Measurements from ENCODE around the gene NEURL1B.
"Not testable (repeated sequence)": the region's sequence is repeated elsewhere in the genome, so short reads cannot be mapped to it uniquely, and the experiment has no call there.

The NEURL1B gene

DNA sequence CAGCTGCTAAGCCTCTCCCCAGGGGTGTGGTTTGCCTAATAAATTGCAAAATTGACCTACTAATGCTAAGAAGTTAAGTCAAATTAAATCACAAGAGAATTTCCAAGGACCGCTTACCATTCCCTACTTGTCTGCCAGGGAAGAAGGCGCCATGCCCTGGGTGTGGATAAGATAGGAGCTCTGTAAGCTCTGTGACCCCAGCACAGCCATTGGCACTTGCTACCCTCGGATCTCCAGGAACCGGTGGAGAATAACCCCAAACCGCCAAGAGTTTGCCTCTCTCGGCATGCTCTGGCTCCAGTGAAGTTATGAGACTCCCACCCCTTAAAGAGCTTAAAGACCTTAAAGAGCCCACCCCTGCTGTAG lies 58.9 kb downstream of the NEURL1B start:
- no peak for DNase-seq

DNA sequence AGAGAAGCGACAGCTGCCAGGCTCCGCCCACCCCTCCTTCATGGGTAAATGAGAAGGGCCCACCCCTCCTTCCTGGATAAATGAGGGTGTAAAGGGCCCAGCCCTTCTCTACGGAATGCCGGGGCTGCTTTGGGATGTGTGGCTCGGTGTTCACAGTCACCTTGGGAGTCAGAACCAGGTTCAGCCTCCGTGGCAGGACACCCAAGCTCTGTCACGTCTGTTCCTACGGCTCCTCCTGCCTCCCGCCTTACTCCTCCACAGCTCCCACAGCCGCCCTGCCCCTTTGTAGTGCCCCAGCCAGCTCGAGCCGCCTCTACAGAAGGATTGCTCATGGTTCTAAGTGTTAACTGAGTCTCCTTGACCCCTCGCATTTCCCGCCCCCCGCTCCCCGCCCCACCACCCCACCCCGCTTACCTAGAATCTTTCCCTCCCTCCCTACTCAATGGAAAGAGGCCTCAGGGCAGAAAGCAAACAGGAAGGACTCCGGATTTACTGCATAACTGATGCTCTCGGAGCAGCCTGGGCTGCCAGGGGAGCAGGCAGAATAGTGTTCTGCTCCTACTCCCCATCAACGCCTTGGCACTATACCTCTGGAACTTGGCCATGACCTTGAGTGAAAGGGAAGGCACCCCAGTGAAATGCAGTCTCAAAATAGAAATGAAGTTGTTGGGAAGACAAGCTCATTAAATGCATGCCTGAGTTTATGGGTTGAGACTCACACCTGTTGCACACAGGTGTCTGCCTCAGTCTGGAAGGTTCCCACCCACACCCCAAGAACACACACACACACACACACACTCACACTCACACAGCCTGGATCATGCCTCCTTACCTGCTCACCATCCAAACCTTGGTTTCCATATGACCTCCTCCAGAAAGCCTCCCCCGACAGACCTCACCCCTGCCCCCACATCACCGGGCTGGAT lies 59.6 kb downstream of the NEURL1B start:
- no peak for DNase-seq

DNA sequence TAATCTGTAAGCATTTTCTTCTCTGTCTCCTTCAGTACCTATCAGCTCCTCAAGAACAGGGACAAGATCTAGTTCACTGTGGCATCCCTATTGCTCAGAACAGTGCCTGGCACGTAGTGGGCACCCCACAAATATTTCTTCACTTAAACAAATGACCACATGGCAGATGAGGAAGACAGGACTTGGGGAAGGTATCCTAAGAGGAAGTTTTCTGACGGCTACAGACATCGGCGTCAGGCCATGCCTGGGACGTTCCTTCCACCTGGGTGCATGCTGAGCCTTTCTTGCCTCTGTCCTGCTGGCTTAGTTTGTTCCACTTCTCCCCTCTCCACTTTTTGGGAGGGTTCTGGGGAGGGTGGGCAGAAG lies 60.2 kb downstream of the NEURL1B start:
- no peak for DNase-seq

DNA sequence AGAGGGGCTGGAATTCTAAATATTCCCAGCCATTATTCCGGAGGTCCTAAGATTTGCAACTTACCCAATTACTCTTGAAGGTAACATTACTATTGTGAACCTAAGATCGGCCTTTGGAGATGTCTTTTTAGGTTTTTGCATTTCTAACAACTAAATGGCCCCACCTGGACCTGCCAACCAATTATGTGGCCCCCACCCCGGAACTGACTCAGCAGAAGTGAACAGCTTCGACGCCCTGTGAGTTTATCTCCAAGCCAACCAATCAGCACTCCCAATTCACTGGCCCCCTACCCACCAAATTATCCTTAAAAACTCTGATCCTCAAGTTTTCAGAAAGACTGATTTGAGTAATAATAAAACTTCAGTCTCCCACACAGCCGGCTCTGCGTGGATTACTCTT lies 62.9 kb downstream of the NEURL1B start:
- DNase-seq: no peak

DNA sequence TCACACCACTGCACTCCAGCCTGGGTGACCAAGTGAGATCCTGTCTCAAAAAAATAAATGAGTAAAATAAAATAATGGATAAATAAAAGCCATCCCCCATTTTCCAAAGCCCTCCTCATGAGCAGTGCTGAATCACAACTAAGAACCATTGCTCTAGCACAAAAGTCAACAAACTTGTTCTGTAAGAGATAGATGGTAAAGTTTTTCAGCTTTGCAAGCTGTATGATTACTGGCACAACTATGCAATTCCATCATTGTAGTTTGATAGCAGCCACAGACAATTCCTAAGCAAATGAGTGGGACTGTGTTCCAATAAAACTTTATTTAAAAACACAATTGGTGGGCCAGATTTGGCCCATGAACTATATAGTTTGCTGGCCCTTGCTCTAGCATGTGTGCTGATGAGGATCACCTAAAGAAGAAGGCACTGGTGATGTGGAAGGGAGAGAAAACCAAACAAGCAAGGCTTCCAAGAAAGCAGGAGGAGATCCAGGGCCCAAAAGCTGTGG lies 64.6 kb downstream of the NEURL1B start:
- no peak for DNase-seq

DNA sequence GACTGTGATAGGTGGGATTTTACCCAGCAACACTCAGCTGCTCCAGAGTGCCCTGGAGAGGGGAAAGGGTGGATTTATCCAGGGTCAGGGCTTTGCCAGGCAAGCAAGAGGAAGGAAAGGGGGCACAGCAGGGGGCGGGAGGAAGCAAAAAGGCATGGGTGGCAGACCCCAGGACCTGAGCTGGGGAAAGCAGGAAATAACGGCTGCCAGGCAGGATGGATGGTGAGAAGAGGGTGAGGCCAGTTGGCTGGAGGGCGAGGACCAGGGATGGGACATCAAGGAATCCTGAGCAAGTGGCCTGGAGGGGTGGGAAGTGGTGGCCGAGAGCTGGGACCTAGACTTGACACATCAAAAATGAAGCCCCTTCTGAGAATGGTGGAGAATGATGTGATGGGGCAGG lies 65.7 kb downstream of the NEURL1B start:
- DNase-seq: no peak

DNA sequence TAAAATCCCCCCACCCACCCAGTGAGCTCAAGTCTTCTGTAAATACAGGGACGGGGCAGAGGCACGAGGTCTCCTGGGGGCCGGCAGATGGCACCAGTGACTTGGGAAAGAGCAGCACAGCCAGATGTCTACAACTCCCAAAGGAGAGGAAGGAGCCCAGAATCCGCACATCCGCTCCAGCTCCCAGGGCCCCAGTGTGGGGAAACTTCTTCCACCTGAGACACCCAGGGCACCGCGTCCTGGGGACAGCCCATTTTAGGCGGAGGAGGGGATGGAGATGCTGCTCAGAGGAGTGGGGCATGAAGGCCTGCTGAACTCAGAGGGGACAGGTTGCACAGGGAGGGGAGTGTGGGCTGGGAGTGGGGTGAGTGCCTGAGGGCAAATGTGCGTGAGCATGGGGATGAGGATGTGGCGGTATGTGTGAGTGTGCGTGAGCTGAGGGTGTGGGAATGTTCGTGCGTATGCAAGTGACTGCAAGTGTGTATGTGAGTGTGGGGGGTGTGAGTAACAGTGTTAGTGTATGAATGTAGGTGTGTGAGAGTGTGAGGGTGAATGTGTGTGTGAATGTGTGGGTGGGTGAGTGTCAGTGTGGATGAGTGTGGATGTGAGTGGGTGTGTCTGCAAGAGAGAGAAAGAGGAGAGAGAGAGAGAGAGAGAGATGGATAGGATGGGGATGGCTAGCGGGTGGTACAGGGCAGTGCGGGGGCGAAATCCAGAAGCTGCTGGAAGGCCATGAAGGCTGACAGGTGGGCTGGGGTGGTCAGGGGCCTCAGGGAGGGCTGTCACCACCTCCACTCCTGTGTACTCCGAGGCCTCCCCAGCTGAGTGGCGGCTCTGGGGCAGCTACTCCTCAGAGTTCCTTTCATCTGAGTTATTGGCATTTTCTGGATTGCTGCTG lies 66.5 kb downstream of the NEURL1B start:
- no peak for DNase-seq

DNA sequence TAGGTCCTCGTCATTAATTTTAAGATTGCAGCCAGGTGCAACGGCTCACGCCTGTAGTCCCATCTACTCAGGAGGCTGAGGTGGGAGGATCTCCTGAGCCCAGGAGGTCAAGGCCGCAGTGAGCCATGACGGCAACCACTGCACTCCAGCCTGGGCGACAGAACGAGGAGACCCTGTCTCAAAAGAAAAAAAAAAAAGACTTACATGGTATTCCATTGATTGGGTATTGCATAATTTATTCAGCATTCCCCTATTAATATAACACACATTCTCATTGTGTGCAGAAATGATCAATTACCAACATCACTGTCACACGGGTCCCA lies 67.1 kb downstream of the NEURL1B start:
- no peak for DNase-seq

DNA sequence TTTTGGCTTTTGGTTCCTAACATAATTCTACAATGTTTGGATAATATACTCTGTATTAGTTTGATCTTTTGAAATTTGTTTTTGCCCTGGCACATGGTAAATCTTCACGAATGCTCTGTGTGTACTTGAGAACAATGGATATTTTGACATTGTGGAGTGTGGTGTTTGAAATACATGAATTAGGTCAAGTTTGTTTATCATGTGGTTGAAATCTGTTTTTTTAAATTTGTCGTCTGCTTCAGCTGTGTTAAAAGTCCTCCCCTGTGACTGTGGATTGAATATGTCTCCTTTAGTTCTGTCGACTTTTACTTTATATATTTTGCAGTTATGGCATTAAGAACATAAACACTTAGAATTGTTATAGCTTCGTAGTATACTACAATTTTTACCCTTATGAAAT lies 69.6 kb downstream of the NEURL1B start:
- DNase-seq: no peak

DNA sequence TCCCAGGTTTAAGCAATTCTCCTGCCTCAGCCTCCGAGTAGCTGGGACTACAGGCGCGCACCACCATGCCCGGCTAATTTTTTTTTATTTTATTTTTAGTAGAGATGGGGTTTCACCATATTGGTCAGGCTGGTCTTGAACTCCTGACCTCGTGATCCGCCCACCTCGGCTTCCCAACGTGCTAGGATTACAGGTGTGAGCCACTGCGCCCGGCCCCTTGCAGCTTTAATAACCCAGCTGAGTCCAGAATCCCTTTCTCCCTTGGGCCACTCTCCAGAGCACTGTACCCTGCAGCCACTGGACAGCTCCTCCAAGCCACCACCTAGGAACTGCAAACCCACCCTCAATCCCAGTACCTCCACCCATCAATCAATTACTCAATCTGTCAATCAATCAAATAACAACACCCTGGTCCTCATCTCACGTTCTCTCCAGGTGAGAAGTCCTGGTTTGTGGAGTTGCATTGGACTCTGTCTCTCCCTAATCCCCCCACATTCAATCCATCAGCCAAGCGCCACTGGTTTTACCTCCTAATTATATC lies 70.3 kb downstream of the NEURL1B start:
- not testable (repeated sequence) for DNase-seq

DNA sequence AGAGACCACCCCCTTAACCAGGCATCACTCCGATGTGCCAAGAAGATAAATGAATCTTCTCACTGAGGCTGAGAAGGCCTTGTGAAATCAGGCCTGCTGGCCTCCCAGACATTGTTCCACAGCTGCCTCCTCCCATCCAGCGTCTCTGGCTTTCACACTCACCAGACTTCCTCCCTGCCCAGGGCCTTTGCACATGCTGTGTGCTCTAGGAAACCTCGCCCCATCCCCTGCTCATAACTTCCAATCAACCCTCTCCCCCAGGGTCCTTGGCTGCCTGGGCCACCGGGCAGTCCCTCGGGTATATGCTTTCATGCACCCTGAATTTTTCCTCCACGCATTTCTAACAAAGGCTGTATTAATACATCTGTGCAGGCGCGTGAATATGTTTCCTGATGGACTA lies 71.5 kb downstream of the NEURL1B start:
- DNase-seq: no peak

DNA sequence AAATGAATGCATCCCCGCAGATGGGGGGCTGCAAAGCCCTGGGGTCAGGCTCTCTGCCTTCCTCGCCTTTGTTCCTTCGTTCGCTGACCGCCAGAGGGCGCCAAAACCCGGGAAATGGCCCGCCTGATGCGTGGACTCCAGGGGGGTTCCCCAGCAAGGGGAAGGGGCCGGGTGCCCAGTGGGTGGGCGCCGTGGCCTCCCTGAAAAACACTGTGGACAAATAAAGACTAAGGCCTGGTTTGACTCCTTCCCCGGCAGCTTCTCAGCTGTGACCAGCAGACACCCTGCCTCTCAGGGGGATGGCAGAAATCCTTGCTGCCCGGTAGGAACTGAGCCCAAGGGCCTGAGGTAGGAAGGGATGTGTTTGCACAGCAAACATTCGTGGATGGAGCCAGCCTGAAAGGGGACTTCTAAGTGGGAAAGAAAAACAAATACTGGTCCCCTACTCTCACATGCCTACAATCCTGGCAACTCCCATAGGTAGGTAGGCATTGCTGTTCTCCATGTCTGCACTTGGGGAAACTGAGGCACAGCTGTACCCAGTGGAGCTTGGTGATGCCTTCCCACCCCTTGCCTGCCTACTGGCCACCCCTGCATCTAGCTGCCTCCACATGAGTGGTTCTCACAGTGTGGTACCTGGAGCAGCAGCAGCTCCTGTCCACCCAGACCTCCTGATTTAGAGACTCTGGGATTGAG lies 72.2 kb downstream of the NEURL1B start:
- DNase-seq: peak; percentile 64 to 69

DNA sequence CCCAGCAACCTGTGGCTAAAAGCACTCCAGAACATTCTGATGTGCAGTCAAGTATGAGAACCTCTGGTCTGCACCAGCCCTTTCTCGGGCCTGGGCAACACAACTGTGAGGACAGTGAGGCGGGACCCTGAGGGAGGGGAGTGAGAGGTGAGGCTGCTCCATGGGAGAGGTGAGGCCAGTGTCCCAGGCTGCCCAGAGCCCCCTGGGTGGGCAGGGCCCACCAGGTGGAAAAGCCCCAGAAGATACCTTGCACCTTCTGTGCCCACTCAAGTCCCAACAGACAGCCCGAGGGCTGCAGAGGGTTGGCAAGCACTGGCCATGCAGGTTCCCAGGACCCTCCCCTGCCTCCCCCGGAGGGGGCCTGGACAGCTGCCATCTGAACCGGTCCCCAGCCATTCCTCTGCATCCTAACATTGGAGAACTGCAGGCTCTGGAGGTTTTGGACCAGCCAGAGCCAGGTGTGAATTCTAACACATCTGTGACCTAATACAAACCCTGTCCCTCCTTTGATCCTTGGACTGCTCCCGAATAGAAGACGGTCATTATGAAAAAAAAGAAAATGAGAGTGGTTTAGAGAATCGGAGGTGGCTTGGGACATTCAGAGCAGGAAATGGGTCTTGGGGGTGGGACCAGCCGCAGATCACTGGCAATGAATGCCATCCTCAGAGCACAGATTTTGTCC lies 72.9 kb downstream of the NEURL1B start:
- no peak for DNase-seq

DNA sequence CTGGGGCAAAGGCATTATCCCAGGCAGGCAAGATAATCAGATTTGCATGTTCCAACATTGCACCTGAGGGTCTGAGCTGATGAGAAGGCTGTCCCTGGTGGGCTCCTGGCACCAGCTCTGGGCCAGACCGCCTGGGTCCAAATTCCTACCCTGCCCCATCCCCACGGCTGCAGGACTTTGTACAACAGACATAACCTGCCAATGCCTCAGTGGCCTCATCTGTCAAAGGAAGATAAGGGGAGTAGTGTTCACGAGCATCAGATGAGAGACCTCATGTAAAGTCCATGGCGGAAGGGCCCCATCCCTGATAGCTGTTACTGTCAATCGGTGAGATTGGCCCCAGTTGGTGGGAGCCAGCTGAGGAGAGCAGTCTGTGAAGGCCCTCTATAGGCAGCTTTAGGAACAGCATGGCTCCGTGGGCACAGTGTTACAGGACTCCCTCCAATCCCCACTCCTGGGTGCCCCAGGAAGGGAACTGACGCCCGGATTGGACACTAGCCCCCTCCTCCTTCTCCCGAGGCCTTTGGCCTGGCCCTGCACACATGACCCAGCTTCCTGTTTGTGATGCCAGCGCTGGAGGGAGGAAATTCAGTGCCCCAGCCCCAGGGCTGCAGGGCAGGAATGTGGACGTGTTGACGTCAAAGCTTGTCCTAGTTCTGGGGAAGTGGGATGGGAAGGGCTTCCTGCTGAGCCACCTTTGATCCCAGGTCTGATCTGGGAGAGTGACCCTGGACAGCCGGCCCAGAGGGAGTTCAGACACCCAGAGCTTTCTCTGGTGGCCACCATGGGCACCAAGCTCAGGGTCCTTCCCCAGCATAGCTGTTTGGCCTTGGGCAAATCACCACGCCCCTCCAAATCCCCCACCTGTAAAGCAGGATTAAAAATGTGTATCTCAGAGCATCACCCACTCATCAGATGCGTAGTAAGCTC lies 73.7 kb downstream of the NEURL1B start:
- DNase-seq: peak; percentile 63

DNA sequence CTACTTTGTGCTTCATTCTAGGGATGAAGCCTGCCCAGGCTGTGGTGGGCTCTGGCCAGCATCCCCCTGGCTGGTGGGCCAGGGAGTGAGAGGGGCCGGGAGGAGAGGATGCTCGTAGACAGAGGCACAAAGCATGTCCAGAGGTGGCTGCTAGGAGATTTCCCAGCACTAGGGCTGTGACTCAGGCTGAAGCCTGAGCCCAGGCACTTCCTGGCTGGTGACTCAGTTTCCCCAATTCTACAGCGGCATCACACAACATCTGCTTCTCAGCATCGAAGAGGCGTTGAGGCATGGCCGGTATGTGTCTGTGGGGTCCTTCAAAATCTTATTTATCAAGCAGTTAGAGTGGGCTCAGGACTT lies 74.3 kb downstream of the NEURL1B start:
- DNase-seq: no peak

DNA sequence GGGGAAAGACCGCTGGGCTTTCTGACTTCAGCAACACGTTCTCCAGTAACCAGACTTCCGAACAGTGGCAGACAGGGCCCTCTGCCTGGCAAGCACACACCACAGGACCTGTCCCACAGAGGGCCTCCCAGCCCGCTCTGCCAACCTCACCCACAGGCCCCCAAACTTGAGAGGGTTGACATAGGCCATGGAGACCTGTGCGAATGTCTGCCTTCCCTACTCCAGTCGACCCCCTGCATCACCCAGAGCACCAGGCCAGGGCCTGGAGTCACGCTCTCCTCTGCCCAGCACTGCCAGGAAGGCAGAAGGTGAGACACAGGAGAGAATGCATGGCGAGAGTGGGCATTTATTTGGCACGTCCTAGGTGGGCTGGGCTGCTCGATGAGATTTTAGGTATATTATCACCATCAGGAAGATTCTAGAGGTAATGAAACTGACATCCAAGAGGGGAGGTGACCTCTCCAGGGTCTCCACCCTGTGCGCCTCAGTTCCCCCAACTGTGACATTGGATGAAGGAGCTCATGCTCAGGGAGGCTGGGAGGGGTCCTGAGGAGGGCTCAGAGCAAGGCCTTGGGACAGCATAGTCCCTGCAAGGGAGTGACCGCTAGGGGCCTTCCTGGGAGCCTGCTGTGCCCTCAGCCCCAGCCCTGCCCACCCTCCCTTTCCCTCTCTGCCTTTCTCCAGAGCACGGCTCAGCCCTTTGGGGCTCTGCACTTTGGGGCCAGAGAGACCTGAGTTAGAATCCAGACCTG lies 75.0 kb downstream of the NEURL1B start:
- no peak for DNase-seq

DNA sequence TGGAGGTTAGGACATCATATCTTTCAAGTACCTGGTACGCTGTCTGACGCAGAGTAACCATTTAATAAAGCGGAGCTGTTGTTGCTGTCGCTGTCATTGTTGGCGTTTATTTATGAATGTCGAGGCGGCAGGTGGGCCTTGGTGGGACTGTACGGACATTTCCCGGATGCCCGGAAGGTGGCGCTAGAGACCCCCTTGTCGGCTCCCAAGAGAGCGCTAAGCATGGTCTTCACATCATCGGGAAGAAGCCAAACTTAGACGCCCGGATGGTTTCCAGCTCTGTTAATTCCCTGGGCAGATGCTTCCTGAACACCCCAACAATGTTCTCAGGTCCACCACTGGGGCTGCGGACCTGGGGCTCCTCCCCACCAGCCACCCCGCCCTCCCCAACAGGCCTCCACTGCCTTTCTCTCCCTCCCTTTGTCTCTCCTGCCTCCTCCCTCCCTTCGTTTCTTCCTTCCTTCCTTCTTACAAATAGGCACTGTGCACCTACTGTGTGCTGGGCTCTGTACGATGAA lies 75.8 kb downstream of the NEURL1B start:
- peak; percentile 79 to 80 for DNase-seq

DNA sequence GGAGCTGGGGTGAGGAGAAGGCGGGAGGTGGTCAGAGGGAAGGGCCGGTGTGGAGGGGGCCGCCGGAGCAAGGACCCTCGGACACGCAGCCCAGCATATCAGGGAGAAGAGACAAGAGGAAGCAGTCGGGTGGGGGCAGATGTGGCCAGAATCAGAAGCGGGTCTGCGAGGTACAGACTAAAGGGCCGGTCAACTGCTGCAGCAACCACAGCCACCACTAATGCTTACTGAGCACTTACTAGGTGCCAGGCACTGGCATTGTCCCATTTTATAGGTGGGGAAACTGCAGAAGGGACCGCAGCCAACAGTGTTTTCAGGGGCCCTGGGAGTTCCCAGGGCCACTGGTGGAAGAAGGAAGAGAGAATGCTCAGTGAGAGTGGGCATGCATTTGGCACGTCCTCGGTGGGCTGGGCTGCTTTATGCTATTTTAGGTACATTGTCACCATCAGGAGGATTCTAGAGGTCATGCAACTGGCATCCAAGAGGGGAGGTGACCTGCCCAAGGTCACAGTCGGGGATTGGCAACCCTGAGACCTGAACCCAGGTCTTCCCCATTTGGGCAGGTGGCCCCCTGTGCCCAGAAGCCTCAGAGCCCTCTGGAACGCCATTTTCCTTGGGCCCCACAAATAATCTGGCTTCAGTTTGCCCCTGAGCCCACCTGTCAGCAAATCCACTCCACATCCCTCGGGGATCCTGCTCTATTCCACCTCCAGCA lies 76.6 kb downstream of the NEURL1B start:
- no peak for DNase-seq

DNA sequence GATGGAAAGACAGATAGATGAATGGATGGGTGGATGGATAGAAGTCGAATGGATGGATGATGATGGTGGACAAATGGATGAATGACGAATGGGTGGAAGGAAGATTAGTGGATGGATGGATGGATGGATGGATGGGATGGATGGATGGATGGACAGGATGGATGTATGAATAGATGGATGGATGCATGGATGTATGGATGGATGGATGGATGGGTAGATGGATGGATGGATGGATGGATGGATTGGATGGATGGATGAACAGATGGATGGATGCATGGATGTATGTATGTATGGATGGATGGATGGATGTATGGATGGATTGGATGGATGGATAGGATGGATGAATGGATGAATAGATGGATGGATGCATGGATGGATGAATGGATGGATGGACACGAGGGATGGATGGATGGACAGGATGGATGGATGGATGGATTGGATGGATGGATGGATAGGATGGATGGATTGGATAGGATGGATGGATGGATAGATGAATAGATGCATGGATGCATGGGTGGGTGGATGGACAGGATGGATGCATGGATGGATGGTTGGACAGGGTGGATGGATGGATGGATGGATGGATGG lies 77.6 kb downstream of the NEURL1B start:
- no peak for DNase-seq
